ENCODE measurements around the gene RNF43. TPM values are rescaled to one million over a fixed set of nuclear protein-coding genes. Genes with fewer than 3 reads are reported as not detected.
A peak's percentile ranks its signal among the peaks of the same experiment; 100 is the strongest.

RNF43 gene
- total and polyA plus RNA-seq, 2 of the 13 experiments (the other 11 are each of a cell fraction or from before 2014, with no cell fraction given) = 31.0 to 53.4 TPM

DNA sequence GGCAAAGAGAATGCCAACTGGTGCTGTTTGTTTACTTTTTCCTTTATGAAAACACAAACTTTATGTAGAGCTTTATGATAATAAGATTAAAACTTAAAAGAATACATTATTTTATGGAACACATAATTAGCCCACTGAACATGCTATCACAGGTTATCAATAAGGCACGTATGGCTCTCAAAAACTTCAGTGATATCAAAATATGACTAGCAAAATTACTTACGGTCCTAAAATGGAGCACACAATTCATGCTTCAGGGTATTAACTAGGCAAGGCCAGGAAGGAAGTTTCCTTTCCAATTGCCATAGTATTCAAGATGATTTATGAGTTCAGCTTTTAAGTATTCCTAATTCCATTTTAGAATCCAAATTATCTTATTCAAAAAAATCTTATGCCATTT, 3.6 kb downstream of the RNF43 start:
- Histone ChIP-seq H3K4me2 (ENCODE audit: low read depth, low read length) (peak overlapping the region; percentile 87), H3K4me3 (replicated peaks in 1 of 3; ENCODE audit: insufficient read depth in 1 of 3, low read depth in 2 of 3, low read length in 3 of 3) (peak overlapping the region; percentile 73 to 88 (median 81)), H3K9me3 (ENCODE audit: low read length) (no peaks in the 10 kb centered on the region), H2AFZ (ENCODE audit: low read length) (no peak overlapping the region), H4K20me1 (ENCODE audit: insufficient read depth, low read length) (peaks cover 5% of the 10 kb centered on the region; the same call in 1 of the 2 replicates), H3K27ac (ENCODE audit: extremely low read length, insufficient read depth, low read length) (peak overlapping the region; percentile 77), H3K36me3 (replicated peaks in 1 of 2; ENCODE audit: control insufficient read depth in 1 of 2, insufficient read depth in 2 of 2, low read length in 2 of 2) (peaks cover 0 to 4% of the 10 kb centered on the region in 2 experiments; a peak in 3 of 5 replicates), H3K9ac (ENCODE audit: insufficient read depth, low read depth, low read length) (peak overlapping the region; percentile 85), H3K27me3 (ENCODE audit: control insufficient read depth in 1 of 2, insufficient read depth in 2 of 2, low read length in 2 of 2) (no peaks in the 10 kb centered on the region; a peak in 2 of 5 replicates), H3K4me1 (ENCODE audit: insufficient read depth, low read length) (peaks cover 52% of the 10 kb centered on the region), H3K79me2 (ENCODE audit: insufficient read depth, low read length) (peaks cover 87% of the 10 kb centered on the region)
- TF ChIP-seq AGO2 (optimal IDR thresholded peaks at IDR 0.05; ENCODE audit: low read depth, low read length) (peak; percentile 84), YY1 (IDR thresholded peaks at IDR 0.05; ENCODE audit: insufficient read depth, insufficient replicate concordance, low read depth, low read length) (peak; percentile 17), HNRNPL (IDR thresholded peaks at IDR 0.05; ENCODE audit: low read depth, low read length) (peak; percentile 71), ZNF792 (CRISPR knock-in tag; IDR thresholded peaks at IDR 0.05) (0 out of 2 replicates have a peak, but pooled peaks have one; percentile 10), RBFOX2 (IDR thresholded peaks at IDR 0.05; ENCODE audit: low read depth, low read length) (peak; percentile 90)
- TF ChIP-seq, protein P1, sequence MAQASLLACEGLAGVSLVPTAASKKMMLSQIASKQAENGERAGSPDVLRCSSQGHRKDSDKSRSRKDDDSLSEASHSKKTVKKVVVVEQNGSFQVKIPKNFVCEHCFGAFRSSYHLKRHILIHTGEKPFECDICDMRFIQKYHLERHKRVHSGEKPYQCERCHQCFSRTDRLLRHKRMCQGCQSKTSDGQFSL (CRISPR knock-in tag; IDR thresholded peaks at IDR 0.05) = no peak
- 3% methylated on average over 2 of the region's 2 CpGs for WGBS (ENCODE audit: low lambda C conversion rate)
- ChIA-PET CTCF (ENCODE audit: low intra/inter-chr PET ratio, low total read pairs) (no interaction called here), POLR2A (interaction anchor here (0.7 to 6.1 kb wide), 8 partner anchors 9 to 78 kb away, joined by 3 to 254 read pairs (median 90); partner anchors contain the start of gene SUPT4H1)
- intact Hi-C loops (cut with micrococcal nuclease; ENCODE audit: unreplicated experiment) (loop anchor here (1.0 to 2.0 kb wide), 2 partner anchors 7 to 15 kb away; no protein-coding TSS in a partner anchor), in situ Hi-C loops (cut with HindIII; ENCODE audit: extremely low pct_ligation_motif_present, low pct_unique_long_range_greater_than_20kb) (no loop called here)
- BruUV-seq (replicated peaks) = no TSS peak
- no peak for ATAC-seq
- FAIRE-seq = no peak
- no peak for DNase-seq (ENCODE audit: low spot score)

DNA sequence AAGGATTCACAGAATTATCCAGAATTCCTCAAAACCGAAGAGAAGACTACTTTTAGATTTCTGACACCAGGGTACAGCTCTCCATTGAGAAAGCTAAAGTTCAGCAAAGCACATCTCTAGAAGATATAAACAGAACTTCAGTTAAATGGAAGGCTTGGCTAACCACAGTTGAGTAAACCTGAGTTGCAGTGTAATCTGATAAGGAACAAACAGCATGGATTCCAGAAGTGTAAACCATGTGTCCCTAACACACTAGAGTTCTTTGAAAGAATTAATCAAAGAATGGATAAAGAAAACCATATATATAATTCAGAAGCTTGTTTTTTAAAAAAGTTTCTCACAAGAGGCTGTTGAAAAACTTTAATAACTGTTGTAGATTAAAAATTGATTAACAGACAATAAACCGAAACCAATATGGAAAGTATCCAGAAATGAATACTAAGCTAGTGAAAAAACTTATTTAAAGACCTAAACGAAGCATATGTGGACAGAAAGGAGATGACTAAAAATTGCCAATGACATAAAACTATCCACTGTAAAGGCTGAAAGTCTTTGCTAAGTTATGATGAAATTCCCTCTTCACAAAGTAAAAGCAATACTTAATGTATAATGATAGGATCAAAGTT, 4.3 kb downstream of the RNF43 start:
- peak; percentile 7; the same call in 1 of the 3 replicates for ATAC-seq
- Histone ChIP-seq H3K4me3 (replicated peaks in 1 of 3; ENCODE audit: insufficient read depth in 1 of 3, low read depth in 2 of 3, low read length in 3 of 3) (peak overlapping the region; percentile 73 to 88 (median 81); a peak in 5 of 6 replicates), H3K27me3 (ENCODE audit: control insufficient read depth in 1 of 2, insufficient read depth in 2 of 2, low read length in 2 of 2) (no peaks in the 10 kb centered on the region; a peak in 2 of 5 replicates), H3K9me3 (ENCODE audit: low read length) (no peaks in the 10 kb centered on the region), H3K27ac (ENCODE audit: extremely low read length, insufficient read depth, low read length) (peak overlapping the region; percentile 77), H3K4me1 (ENCODE audit: insufficient read depth, low read length) (peaks cover 52% of the 10 kb centered on the region), H3K9ac (ENCODE audit: insufficient read depth, low read depth, low read length) (peak overlapping the region; percentile 85), H4K20me1 (ENCODE audit: insufficient read depth, low read length) (peaks cover 5% of the 10 kb centered on the region; the same call in 1 of the 2 replicates), H3K79me2 (ENCODE audit: insufficient read depth, low read length) (peaks cover 93% of the 10 kb centered on the region), H3K36me3 (replicated peaks in 1 of 2; ENCODE audit: control insufficient read depth in 1 of 2, insufficient read depth in 2 of 2, low read length in 2 of 2) (peaks cover 0 to 4% of the 10 kb centered on the region in 2 experiments; a peak in 3 of 5 replicates), H3K4me2 (ENCODE audit: low read depth, low read length) (peak overlapping the region; percentile 87), H2AFZ (ENCODE audit: low read length) (no peak overlapping the region)
- in situ Hi-C loops (cut with HindIII; ENCODE audit: extremely low pct_ligation_motif_present, low pct_unique_long_range_greater_than_20kb) (no loop called here), intact Hi-C loops (cut with micrococcal nuclease; ENCODE audit: unreplicated experiment) (loop anchor here (2.0 kb wide), 1 partner anchor 14 kb away; no protein-coding TSS in a partner anchor)
- ChIA-PET CTCF (ENCODE audit: low intra/inter-chr PET ratio, low total read pairs) (no interaction called here), POLR2A (interaction anchor here (0.7 to 6.1 kb wide), 8 partner anchors 17 to 77 kb away, joined by 3 to 254 read pairs (median 90); partner anchors contain the start of gene SUPT4H1)
- 5% methylated on average over 3 of the region's 3 CpGs for WGBS (ENCODE audit: low lambda C conversion rate)
- peak; percentile 62 for FAIRE-seq
- peak; percentile 84 for DNase-seq (ENCODE audit: low spot score)
- BruUV-seq (replicated peaks) = no TSS peak
- TF ChIP-seq, protein P2, sequence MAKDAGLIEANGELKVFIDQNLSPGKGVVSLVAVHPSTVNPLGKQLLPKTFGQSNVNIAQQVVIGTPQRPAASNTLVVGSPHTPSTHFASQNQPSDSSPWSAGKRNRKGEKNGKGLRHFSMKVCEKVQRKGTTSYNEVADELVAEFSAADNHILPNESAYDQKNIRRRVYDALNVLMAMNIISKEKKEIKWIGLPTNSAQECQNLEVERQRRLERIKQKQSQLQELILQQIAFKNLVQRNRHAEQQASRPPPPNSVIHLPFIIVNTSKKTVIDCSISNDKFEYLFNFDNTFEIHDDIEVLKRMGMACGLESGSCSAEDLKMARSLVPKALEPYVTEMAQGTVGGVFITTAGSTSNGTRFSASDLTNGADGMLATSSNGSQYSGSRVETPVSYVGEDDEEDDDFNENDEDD (CRISPR knock-in tag; IDR thresholded peaks at IDR 0.05; ENCODE audit: borderline replicate concordance) = no peak
- TF ChIP-seq, protein P3, sequence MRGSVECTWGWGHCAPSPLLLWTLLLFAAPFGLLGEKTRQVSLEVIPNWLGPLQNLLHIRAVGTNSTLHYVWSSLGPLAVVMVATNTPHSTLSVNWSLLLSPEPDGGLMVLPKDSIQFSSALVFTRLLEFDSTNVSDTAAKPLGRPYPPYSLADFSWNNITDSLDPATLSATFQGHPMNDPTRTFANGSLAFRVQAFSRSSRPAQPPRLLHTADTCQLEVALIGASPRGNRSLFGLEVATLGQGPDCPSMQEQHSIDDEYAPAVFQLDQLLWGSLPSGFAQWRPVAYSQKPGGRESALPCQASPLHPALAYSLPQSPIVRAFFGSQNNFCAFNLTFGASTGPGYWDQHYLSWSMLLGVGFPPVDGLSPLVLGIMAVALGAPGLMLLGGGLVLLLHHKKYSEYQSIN (CRISPR knock-in tag; IDR thresholded peaks at IDR 0.05; ENCODE audit: borderline replicate concordance) = no peak
- TF ChIP-seq NR2F2 (IDR thresholded peaks at IDR 0.05; ENCODE audit: borderline replicate concordance, low read depth) (peak; percentile 16; the same call in 1 of the 2 replicates), ZNF562 (CRISPR knock-in tag; IDR thresholded peaks at IDR 0.05; ENCODE audit: borderline replicate concordance) (no peak)
- TF ChIP-seq, protein P4, sequence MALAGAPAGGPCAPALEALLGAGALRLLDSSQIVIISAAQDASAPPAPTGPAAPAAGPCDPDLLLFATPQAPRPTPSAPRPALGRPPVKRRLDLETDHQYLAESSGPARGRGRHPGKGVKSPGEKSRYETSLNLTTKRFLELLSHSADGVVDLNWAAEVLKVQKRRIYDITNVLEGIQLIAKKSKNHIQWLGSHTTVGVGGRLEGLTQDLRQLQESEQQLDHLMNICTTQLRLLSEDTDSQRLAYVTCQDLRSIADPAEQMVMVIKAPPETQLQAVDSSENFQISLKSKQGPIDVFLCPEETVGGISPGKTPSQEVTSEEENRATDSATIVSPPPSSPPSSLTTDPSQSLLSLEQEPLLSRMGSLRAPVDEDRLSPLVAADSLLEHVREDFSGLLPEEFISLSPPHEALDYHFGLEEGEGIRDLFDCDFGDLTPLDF (CRISPR knock-in tag; IDR thresholded peaks at IDR 0.05) = no peak
